Measurements from ENCODE around the gene TMPRSS7. TPM values are rescaled to one million over a fixed set of nuclear protein-coding genes. Genes with fewer than 3 reads are reported as not detected.
"Not testable (repeated sequence)": the region's sequence is repeated elsewhere in the genome, so short reads cannot be mapped to it uniquely, and the experiment has no call there.

Gene TMPRSS7
- total RNA-seq, 1 donor from 2014 or later = not detected

- no peak for DNase-seq (ENCODE audit: low read depth, low spot score)
- H3K4me3 Mint-ChIP-seq = no peak overlapping the region
These were observed 14.4 kb downstream of the TMPRSS7 start for GRCh38 chr3:112048911-112049310.

GRCh38 chr3:112053229-112053628 lies 18.7 kb downstream of the TMPRSS7 start:
- DNase-seq (ENCODE audit: low read depth, low spot score) = no peak
- H3K9me3 Mint-ChIP-seq = no peaks in the 10 kb centered on the region
- no peaks in the 10 kb centered on the region for H3K36me3 Mint-ChIP-seq (ENCODE audit: low read depth)
- TF ChIP-seq CTCF (conservative IDR thresholded peaks at IDR 0.05) = no peak
- no peaks in the 10 kb centered on the region for H3K27me3 Mint-ChIP-seq (ENCODE audit: low read depth)
- H3K4me3 Mint-ChIP-seq = no peak overlapping the region
- H3K4me1 Mint-ChIP-seq = peaks cover 14% of the 10 kb centered on the region
- no peak overlapping the region for H3K27ac Mint-ChIP-seq (ENCODE audit: unreplicated experiment)

More at GRCh38 chr3:112048911-112049310, 14.4 kb downstream of the TMPRSS7 start:
- no peaks in the 10 kb centered on the region for H3K36me3 Mint-ChIP-seq (ENCODE audit: low read depth)
- no peaks in the 10 kb centered on the region for H3K9me3 Mint-ChIP-seq
- H3K4me1 Mint-ChIP-seq = peaks cover 14% of the 10 kb centered on the region
- no peaks in the 10 kb centered on the region for H3K27me3 Mint-ChIP-seq (ENCODE audit: low read depth)
- H3K27ac Mint-ChIP-seq (ENCODE audit: unreplicated experiment) = no peak overlapping the region
- no peak for TF ChIP-seq CTCF (conservative IDR thresholded peaks at IDR 0.05)

- no peak overlapping the region for H3K27ac Mint-ChIP-seq (ENCODE audit: unreplicated experiment)
- no peak for DNase-seq (ENCODE audit: low read depth, low spot score)
- H3K4me3 Mint-ChIP-seq = no peak overlapping the region
- H3K36me3 Mint-ChIP-seq (ENCODE audit: low read depth) = no peaks in the 10 kb centered on the region
- H3K27me3 Mint-ChIP-seq (ENCODE audit: low read depth) = no peaks in the 10 kb centered on the region
- peaks cover 14% of the 10 kb centered on the region for H3K4me1 Mint-ChIP-seq
- no peaks in the 10 kb centered on the region for H3K9me3 Mint-ChIP-seq
- no peak for TF ChIP-seq CTCF (conservative IDR thresholded peaks at IDR 0.05)
These were observed 22.0 kb downstream of the TMPRSS7 start for GRCh38 chr3:112056451-112056929.

- Mint-ChIP-seq H3K27ac (ENCODE audit: unreplicated experiment) (no peak overlapping the region), H3K36me3 (ENCODE audit: low read depth) (no peaks in the 10 kb centered on the region), H3K4me3 (no peak overlapping the region), H3K4me1 (no peaks in the 10 kb centered on the region), H3K9me3 (no peaks in the 10 kb centered on the region), H3K27me3 (ENCODE audit: low read depth) (no peaks in the 10 kb centered on the region)
- TF ChIP-seq CTCF (conservative IDR thresholded peaks at IDR 0.05) = no peak
- DNase-seq (ENCODE audit: low read depth, low spot score) = no peak
These were observed 25.0 kb downstream of the TMPRSS7 start for GRCh38 chr3:112059497-112059896.

- H3K9me3 Mint-ChIP-seq = no peaks in the 10 kb centered on the region
- no peak for DNase-seq (ENCODE audit: low read depth, low spot score)
- TF ChIP-seq CTCF (conservative IDR thresholded peaks at IDR 0.05) = no peak
- H3K27ac Mint-ChIP-seq (ENCODE audit: unreplicated experiment) = no peak overlapping the region
- no peaks in the 10 kb centered on the region for H3K27me3 Mint-ChIP-seq (ENCODE audit: low read depth)
- no peaks in the 10 kb centered on the region for H3K4me1 Mint-ChIP-seq
- H3K36me3 Mint-ChIP-seq (ENCODE audit: low read depth) = no peaks in the 10 kb centered on the region
- H3K4me3 Mint-ChIP-seq = no peak overlapping the region
These were observed 26.6 kb downstream of the TMPRSS7 start for GRCh38 chr3:112061152-112061551.

- H3K4me1 Mint-ChIP-seq = peaks cover 17% of the 10 kb centered on the region
- not testable (repeated sequence) for H3K27ac Mint-ChIP-seq (ENCODE audit: unreplicated experiment); H3K4me3 Mint-ChIP-seq; H3K27me3 Mint-ChIP-seq (ENCODE audit: low read depth); DNase-seq (ENCODE audit: low read depth, low spot score); H3K9me3 Mint-ChIP-seq; H3K36me3 Mint-ChIP-seq (ENCODE audit: low read depth)
These were observed 38.0 kb downstream of the TMPRSS7 start for GRCh38 chr3:112072387-112073060.

Data from neural crest cell (in vitro differentiated cells).